Left lung (tissue), 10 donors: ENCODE results near the gene DNAH10. TPM values are rescaled to one million over a fixed set of nuclear protein-coding genes. Genes with fewer than 3 reads are reported as not detected.

ENCODE experiments used
- ATAC-seq: fragments of 200-7000 bp; cut with Tn5 transposase; one replicate; pipeline ENCODE4 v1.9.1; 2020; ENCODE audit warnings: moderate library complexity
- DNase-seq, 4 donors: peaks; one replicate each; pipeline ENCODE4 v3.0.0-alpha.2; 2013 to 2020
- H3K27ac ChIP-seq, 2 donors: fragments of 200-600 bp; sonication (generic) in 1 of 2; one replicate each; pipeline versions ENCODE4 v1.5.0 to v1.8.0; 2020 to 2021
- H3K27me3 ChIP-seq, 2 donors: fragments of 200-600 bp; sonication (generic) in 1 of 2; one replicate each; pipeline versions ENCODE4 v1.5.0 to v1.8.0; 2020 to 2021
- H3K36me3 ChIP-seq, 2 donors: fragments of 200-600 bp; sonication (generic) in 1 of 2; one replicate each; pipeline versions ENCODE4 v1.5.0 to v1.8.0; 2020 to 2021
- H3K4me1 ChIP-seq, 2 donors: fragments of 200-600 bp; one replicate each; pipeline ENCODE4 v1.8.0; 2021
- H3K4me3 ChIP-seq, 2 donors: fragments of 200-600 bp; sonication (generic) in 1 of 2; one replicate each; pipeline versions ENCODE4 v1.5.0 to v1.8.0; 2020 to 2021; ENCODE audit warnings: mild to moderate bottlenecking in 1 of 2
- H3K9me3 ChIP-seq, 2 donors: fragments of 200-600 bp; sonication (generic) in 1 of 2; one replicate each; pipeline versions ENCODE4 v1.5.0 to v1.8.0; 2020 to 2021
- CTCF ChIP-seq, 2 donors: fragments of 200-600 bp; sonication (generic) in 1 of 2; IDR thresholded peaks; one replicate each; pipeline versions ENCODE4 v1.5.0 to v1.8.0; 2021; ENCODE audit warnings: antibody characterized with exemption in 2 of 2
- intact Hi-C, 2 donors: fragments of 100-400 bp; cut with DNase I; formaldehyde crosslinking; loops; one replicate each; pipeline versions ENCODE4 v1.11.2 to v1.14.2; 2022
- polyA plus RNA-seq, 6 donors: library from polyadenylated mRNA; unstranded; fragments of 120-200 nt; gene quantifications; one replicate each; pipeline ENCODE4 v1.2.1, GENCODE V29; 2013; ENCODE audit not compliant: insufficient read length in 6 of 6
- total RNA-seq, 2 donors: library from RNA; stranded (reverse); fragmentation: NEBNext Ultra II Directional; extraction: Animal tissue kit (Norgen Biotek cat#: 25700); gene quantifications; one replicate each; pipeline ENCODE4 v1.2.1, GENCODE V29; 2021
- donor health status: DM: no; HTN: yes; CAD: no.
- donor health status: DM: no; HTN: no; CAD: no.

Gene DNAH10
- total and polyA plus RNA-seq, 8 donors: 0.79 to 10.4 (median 6.5) TPM

GRCh38 chr12:123903301-123904065 is 141.4 kb downstream of the DNAH10 start:
- H3K4me3 ChIP-seq: no peak overlapping the region
- no peak for TF ChIP-seq CTCF (IDR thresholded peaks at IDR 0.05)

GRCh38 chr12:123905319-123905925 is 143.3 kb downstream of the DNAH10 start:
- Histone ChIP-seq H3K27ac (no peak overlapping the region), H3K4me3 (no peak overlapping the region), H3K27me3 (no peaks in the 10 kb centered on the region), H3K9me3 (no peaks in the 10 kb centered on the region), H3K36me3 (no peaks in the 10 kb centered on the region), H3K4me1 (no peaks in the 10 kb centered on the region)
- intact Hi-C loops: no loop called here
- TF ChIP-seq CTCF (IDR thresholded peaks at IDR 0.05): peak; percentile 61 to 77
- DNase-seq (peak in 2 of 4 donors; percentile 54 to 67), ATAC-seq (peak; percentile 90)

More at GRCh38 chr12:123903301-123904065, 141.4 kb downstream of the DNAH10 start:
- Histone ChIP-seq H3K27ac (no peak overlapping the region), H3K27me3 (no peaks in the 10 kb centered on the region), H3K4me1 (no peaks in the 10 kb centered on the region), H3K9me3 (no peaks in the 10 kb centered on the region), H3K36me3 (no peaks in the 10 kb centered on the region)
- ATAC-seq (no peak), DNase-seq (no peak)
- intact Hi-C loops: no loop called here

- ATAC-seq: no peak
- H3K9me3 ChIP-seq: no peaks in the 10 kb centered on the region
- DNase-seq: peak in 1 of 4 donors; percentile 45
- no peaks in the 10 kb centered on the region for H3K27me3 ChIP-seq
- no peaks in the 10 kb centered on the region for H3K4me1 ChIP-seq
- H3K27ac ChIP-seq: no peak overlapping the region
- intact Hi-C loops: no loop called here
- H3K4me3 ChIP-seq: no peak overlapping the region
- no peaks in the 10 kb centered on the region for H3K36me3 ChIP-seq
- TF ChIP-seq CTCF (IDR thresholded peaks at IDR 0.05): no peak
Observed at GRCh38 chr12:123906711-123907420, 144.8 kb downstream of the DNAH10 start.

- TF ChIP-seq CTCF (IDR thresholded peaks at IDR 0.05): no peak
- Histone ChIP-seq H3K9me3 (no peaks in the 10 kb centered on the region), H3K4me1 (no peaks in the 10 kb centered on the region), H3K36me3 (no peaks in the 10 kb centered on the region), H3K27me3 (no peaks in the 10 kb centered on the region), H3K4me3 (no peak overlapping the region), H3K27ac (no peak overlapping the region)
- DNase-seq (no peak), ATAC-seq (no peak)
- intact Hi-C loops: no loop called here
Observed at GRCh38 chr12:123907726-123908476, 145.8 kb downstream of the DNAH10 start.
